Measurements from ENCODE around the gene TCTA.
"Not testable (repeated sequence)": the region's sequence is repeated elsewhere in the genome, so short reads cannot be mapped to it uniquely, and the experiment has no call there.

TCTA gene, protein sequence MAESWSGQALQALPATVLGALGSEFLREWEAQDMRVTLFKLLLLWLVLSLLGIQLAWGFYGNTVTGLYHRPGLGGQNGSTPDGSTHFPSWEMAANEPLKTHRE

DNA sequence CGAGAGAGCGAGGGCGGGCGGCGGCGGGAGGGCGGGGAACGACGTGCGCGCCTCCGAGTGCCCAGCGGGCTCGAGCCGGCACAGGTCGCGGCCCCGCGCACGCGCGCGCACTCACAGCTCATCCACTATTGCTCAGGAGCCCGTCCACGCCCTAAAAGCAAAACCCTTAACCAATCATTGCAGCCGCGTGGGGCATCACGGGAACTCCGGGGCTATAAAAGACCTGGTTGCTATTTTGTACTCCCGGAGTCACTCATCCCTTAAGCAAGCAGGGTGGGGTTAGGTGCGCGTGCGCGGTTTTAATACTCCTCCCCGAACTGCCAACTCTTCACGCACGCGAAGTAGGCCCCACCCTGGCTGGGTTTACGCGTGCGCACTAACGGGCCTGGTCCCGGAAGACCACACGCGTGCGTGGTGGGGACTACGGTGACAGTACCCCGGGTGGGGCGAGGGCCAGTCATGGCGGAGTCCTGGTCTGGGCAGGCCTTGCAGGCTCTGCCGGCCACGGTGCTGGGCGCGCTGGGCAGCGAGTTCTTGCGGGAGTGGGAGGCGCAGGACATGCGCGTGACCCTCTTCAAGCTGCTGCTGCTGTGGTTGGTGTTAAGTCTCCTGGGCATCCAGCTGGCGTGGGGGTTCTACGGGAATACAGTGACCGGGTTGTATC lies at the start of gene TCTA, which contains the start of gene RHOA:
Gene TCTA, plus strand, starts transcription at position 456 of the 664 bp plus-strand sequence. Its CDS starts 4 bp downstream, at position 460.
Gene RHOA, minus strand, starts transcription at position 9 of the 664 bp plus-strand sequence. CDS start 36,387 bp downstream, outside the sequence.
- peak; percentile 86 for FAIRE-seq

DNA sequence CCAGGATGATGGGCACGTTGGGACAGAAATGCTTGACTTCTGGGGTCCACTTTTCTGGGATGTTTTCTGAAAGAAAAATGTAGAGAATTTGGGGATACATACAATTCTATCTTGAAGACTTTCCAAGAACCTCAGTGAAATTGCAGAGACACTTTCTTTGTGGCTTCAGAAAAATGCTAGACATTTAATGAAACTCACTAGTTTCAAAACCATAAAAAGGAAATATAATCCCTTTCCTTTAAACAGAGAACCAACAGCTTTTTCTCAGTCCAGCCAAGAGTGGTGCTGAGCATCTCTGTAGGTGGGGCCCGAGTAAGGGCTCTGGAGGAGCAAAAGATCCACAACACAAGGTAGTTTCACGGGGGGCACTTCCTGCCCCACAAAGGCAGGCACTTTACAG lies 49.7 kb upstream of the TCTA start:
- no peak for FAIRE-seq

DNA sequence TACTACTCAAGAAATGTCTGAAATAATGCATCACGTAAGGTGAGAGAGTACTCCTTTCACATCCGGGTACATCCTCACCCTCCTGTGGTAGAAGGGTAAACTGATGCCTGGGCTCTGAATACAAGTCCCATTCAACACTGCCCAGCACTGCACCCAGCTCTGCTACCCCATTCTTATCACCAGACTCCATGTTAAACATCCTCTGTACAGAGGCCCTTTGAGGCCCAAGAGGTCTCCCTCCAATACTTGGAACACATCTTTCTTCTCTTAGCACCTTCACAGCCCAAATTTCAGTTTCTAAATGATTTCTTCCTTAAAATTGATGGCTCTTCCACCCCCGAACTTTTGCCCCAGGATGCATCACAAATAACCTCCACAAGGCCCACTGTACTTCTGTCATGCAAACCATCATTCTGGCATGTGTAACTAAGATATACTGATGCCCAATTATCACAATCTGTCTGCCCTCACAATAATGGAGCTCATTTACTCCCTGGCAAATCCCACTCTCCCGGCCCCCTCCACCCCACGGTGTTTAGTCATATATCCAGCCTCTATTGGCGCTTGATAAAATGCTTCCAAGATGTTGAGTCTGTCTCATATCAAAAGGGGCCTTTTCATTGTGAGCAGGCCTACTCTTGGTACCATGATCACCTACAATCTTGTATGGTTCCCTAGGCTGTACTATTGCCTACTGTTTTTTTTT lies 41.5 kb upstream of the TCTA start:
- no peak for FAIRE-seq

DNA sequence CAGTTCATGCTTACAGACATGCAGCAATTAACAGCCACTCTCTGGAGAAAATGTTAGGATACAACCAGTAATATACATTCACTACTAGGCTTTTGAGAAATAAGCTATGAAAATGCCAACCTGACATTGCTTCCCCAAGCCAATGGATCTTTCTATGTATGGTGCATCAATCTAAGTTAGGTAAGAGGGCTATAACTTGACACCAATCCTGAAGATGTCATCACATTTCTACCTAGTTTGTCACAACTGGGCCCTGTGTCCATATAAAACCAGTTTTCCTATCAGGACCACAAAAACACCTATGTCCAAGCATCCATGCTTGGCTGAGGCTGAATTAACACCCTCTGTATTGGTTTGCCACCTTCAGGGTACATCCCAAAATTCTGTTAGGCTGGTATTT lies 40.3 kb upstream of the TCTA start:
- FAIRE-seq = no peak

DNA sequence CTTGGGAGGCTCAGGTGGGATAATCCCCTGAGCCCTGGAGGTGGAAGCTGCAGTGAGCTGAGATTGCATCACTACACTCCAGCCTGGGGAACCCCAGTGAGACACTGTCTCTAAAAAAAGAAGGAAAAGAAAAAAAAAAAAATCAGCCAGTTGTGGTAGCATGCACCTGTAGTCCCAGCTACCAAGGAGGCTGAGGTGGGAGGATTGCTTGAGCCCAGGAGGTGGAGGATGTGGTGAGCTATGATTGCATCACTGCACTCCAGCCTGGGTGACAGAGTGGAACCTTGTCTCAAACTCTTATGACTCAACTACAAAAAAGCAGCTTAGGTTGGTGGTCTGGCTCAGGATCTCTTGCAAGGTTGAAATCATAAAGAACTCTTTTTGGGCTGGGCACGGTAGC lies 34.7 kb upstream of the TCTA start:
- no peak for FAIRE-seq

DNA sequence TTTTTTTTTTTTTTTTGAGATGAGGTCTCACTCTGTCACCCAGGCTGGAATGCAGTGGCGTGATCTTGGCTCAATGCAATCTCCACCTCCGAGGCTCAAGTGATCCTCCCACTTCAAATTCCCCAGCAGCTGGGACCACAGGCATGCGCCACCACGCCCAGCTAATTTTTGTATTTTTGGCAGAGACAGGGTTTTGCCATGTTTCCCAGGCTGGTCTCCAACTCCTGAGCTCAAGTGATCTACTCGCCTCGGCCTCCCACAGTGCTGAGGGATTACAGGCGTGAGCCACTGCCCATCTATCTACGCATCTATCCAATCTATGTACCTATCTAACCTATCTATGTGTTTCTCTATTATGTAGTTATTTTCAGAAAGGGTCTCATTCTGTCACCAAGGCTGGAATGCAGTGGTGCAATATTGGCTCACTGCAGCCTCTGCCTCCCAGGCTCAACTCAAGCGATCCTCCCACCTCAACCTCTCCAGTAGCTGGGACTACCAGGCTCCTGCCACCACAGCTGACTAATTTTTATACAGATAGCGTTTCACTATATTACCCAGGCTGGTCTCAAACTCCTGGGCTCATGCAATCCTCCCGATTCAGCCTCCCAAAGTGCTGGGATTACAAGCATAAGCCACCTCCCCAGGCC lies 33.9 kb upstream of the TCTA start:
- FAIRE-seq = no peak

DNA sequence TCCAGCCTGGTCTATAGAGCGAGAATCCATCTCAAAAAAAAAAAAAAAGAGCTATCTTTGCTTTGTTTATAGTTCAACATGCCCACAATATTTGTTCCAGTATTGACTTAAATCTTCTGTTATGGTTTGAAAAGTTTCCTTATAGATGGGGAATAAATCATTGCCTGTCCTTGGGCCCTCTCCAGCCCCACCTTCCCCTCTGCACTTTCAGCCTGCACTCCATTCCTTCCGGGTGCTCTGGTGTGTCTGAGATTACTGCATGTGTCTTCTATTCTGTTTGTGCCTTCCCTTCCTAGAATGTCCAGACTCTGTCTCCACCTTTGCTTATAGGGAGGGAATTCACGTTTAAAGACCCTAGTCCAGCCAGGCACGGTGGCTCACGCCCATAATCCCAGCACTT lies 28.8 kb upstream of the TCTA start:
- FAIRE-seq = no peak

DNA sequence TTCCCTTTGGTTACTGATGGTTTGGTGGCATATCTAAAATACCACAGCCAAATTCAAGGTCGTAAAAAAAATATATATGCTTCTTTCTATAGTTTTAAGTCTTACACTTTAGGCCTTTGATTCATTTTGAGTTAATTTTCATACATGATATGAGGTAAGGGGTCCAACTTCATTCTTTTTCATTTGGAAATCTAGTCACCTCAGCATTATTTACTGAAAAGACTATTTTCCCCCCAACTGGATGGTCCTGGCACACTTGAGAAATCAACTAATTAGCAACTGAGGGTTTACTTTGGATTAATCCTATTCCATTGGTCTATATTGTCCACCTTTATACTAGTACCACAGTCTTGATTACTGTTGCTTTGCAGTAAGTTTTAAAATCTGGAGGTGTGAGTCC lies 26.6 kb upstream of the TCTA start:
- no peak for FAIRE-seq

DNA sequence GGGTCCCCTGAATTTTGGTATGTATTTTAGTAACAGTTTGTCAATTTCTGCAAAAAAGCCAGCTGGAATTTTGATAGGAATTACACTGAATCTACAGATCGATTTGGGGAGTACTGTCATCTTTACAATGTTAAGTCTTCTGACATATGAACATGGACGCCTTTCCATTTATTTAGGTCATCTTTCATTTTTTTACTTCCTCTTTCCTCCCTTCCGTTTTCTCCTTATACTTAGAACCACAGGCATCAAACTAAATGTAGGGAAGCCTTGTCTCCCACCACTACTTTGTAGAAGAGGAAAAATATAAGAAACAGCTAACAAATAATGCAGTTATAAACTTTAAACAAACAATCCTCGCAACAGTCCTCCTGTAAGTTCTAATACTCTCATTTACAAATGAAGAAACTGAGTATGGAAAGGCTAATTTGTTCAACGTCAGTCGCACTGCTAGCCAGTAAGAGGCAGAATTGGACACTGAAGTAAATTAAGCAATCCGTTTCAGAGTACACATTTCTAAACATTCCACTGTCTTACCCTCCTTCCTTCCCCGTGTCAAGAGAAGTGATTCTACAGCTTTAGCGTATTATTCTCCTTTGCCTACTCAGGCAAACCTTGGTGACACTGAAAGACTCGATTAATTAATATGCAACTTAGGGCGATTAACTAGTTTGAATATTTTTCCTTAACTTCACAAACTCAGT lies 26.0 kb upstream of the TCTA start:
- FAIRE-seq = no peak

DNA sequence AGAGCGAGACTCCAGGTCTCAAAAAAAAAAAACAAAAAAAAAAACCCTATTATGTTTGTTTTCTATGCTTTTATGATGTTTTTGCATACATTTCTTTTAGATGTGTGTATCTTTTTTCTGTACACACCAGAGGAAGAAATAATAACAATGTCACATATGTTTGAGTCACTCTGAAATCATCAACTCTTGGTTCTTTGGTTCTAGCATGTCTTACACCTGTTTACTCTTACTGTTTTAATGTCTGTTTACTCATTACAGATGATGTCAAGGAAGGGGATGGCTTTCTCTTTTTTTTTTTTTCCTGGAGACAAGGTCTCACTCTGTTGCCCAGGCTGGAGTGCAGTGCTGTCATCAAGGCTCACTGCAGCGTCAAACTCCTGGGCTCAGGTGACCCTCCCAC lies 24.5 kb upstream of the TCTA start:
- no peak for FAIRE-seq

DNA sequence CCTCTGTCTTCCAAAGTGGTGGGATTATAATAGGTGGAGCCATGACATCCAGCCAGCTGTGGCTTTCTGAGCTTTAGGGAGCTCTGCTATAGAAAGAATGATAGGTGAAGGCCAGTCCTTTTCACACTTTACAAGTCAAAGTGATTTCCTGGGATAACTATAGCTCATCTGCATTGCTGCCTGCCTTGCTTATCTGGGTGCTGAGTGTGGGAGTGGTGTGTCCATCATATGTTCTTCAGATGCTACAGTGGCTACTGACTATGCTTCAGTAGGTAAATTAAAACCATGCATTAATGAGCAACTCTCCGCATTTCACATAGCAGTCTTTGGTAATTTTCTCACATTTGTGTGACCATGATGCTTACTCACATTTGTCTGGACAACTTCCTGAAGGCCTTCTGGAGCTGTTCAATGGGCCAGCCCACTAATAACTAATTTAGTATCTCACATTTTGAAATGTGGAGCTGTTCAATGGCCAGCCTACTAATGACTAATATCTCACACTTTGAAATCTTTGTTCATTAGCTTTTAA lies 23.9 kb upstream of the TCTA start:
- FAIRE-seq = no peak

DNA sequence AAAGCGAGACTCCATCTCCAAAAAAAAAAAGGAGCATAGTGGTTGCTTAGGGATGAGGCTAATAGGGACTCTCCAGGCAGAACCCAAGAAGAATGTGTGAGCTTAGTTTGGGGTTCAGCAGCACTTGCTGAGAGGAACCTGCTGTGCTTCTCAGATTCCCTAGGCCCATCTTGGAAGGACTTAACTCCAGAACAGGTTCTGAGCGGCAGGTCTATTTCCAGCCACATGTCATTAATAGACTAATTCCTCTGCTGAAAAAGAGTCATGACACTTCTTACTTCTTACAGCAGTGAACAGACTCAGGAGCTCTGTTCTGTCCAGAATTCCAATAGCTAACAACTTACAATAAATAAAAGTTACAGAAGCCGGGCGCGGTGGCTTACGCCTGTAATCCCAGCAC lies 22.9 kb upstream of the TCTA start:
- no peak for FAIRE-seq

DNA sequence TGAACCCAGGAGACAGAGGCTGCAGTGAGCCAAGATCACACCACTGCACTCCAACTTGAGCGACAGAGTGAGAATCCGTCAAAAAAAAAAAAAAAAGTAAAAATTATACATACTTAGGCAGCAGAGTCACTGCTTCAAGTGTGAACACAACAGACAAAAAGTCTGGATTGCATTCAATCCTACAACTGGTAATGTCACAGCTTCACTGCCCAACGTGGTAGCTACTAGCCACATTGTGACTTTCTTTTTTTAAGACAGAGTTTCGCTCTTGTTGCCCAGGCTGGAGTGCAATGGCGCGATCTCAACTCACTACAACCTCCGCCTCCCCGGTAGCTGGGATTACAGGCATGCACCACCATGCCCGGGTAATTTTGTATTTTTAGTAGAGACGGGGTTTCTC lies 20.9 kb upstream of the TCTA start:
- FAIRE-seq = not testable (repeated sequence)

DNA sequence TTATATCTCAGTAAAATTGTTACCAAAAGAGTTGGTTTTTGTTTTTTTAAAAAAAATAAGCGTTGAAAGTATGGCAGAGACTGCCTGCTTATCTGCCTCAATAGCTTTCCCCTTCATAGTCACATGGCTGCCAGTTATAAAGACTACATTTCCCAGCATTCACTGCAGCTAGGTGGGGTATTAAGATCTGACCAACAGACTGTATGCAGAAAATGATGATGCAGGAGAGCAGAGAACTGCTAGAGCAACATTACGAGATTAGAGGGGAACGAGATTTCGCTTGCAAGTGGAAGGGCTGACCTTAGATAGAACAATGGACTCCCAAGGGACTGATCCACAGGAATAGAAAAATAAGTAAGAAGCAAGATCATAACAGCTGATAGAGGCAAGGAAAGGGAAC lies 14.8 kb upstream of the TCTA start:
- no peak for FAIRE-seq

DNA sequence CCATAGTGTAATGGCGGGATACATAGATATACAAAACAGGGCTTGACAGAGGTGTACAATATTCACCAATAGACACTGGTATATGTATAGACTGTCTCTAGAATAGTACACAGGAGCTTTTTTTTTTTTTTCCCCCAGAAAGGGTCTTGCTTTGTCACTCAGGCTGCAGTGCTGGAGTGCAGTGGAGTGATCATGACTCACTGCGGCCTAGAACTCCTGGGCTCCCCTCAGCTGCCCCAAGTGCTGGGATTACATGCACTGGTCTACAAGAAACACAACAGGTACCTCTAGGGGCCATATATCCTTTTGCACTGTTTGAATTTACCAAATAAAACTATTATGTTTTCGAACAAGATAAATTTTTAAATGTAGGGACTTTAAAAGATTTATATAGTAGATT lies 12.8 kb upstream of the TCTA start:
- no peak for FAIRE-seq

DNA sequence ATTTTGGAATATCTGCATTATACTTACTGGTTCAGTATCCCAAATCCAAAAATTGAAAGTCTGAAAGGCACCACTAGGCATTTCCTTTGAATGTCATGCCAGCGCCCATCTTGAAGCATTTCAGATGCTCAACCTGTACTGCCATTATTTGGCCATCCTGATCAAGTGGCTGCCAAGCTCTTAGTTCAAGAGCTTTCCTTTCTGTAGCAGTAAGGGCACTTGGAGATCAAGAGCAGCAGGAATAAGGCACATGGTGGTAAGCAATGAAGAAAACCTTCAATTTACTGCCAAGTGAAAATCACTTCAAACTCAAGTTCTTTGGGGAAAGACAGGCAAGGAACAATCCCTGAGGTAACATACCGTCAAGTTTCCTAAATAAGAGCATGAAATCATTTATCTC lies 10.5 kb upstream of the TCTA start:
- no peak for FAIRE-seq

DNA sequence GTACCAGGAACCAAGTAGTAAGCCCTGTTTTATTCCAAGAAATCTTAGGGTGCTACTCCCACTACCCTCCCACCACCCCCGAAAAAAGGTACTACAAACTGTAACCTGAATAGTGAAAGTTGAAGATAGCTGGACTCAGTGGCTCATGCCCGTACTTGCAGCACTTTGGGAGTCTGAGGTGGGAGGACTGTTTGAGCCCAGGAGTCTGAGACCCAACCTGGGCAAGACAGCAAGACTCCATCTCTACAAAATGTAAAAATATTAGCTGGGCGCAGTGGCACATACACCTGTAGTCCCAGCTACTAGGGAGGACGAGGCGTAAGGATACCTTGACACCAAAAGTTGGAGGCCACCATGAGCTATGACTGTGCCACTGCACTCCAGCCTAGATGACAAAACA lies 8.3 kb upstream of the TCTA start:
- no peak for FAIRE-seq

DNA sequence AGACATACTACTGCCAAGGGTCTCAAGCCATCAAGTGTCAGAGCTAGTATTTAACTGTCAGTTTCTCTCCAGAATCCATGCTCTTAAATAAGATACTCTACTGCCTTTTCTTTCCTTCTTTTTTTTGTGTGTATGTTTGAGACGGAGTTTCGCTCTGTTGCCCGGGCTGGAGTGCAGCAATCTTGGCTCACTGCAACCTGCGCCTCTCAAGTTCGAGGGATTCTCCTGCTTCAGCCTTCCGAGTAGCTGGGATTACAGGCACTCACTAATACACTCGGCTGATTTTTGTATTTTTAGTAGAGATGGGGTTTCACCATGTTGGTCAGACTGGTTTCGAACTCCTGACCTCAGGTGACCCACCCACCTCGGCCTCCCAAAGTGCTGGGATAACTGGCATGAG lies 6.7 kb upstream of the TCTA start:
- not testable (repeated sequence) for FAIRE-seq

DNA sequence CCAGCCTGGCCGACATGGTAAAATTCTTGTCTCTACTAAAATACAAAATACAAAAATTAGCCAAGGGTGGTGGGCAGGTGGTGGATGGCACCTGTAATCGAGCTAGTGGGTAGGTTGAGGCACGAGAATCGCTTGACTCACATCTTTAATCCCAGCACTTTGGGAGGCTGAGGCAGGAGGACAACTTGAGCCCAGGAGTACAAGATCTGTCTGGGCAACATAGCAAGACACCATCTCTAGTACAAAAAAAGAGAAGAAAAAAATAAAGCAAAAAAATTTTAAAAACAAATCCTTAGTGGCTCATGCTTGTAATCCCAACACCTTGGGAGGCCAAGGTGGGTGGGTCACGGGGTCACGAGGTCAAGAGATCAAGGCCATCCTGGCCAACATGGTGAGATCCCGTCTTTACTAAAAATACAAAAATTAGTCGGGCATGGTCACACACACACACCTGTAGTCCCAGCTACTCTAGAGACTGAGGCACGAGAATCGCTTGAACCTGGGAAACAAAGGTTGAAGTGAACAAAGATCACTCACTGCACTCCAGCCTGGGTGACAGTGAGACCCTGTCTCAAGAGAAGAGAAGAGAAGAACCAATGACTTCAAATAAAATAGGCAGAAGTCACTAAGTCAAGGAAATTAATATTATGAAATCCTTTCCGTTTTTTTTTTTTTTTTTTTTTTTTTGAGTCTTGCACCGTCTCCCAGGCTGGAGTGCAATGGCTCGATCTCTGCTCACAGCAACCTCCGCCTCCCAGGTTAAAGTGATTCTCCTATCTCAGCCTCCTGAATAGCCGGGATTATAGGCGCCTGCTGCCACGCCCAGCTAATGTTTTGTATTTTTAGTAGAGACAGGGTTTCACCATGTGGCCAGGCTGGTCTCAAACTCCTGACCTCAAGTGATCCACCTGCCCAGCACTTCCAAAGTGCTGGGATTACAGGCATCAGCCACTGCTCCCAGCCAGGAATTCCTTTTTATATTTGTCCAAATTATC lies 5.4 kb upstream of the TCTA start:
- FAIRE-seq = no peak

DNA sequence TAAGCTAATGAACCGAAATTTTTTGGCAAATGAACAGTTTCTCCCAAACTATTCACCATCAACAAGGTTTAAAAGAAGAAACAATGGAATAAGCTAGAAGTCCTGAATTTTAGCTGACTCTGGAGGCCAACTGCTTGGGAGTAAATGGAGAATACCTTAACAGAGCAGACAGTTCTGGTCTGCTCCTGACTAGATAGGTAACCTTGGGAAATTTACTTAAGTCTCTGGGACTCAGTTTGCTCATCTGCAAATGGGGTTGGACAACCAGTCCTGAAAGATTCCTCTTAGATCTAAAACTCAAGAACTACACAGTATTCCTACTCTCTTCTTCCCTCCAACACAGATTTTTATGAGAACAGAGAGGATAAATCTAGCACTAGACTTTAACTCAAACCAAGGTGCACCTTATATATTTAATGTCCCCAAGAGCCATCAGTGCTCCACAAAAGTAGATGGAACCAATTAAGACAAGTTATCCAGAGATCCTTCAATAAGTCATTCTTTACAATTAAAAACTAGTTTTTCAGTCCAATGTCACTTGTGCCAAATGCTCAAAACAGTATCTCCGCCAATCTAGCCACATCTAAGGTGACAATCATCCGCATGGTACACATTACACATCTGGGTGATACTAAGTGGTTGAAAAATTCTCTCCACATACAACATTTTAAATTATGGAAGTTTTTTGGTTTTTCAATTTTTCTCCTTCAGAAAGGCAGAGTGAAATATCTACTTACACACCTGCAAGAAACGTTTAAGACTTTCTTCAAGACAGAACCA lies 2.0 kb upstream of the TCTA start:
- no peak for FAIRE-seq
